Tibial nerve (tissue), 4 donors: Measurements from ENCODE around the gene CLIC5.

ENCODE experiments used
- EP300 ChIP-seq, 2 donors: sonication (generic); formaldehyde crosslinking; IDR thresholded peaks; one replicate each; pipeline ENCODE4 v1.6.1; 2017; ENCODE audit warnings: antibody characterized with exemption in 2 of 2, mild to moderate bottlenecking in 1 of 2
- POLR2A ChIP-seq, 2 donors: fragments of 450-650 bp; IDR thresholded peaks; one replicate each; pipeline ENCODE4 v1.6.1; 2017; ENCODE audit warnings: antibody characterized with exemption in 2 of 2, mild to moderate bottlenecking in 2 of 2, moderate library complexity in 2 of 2
- TF ChIP-seq, protein P1 (sequence below), 5 experiments: fragments of 200-600 bp in 3 of 5; fragments of 450-650 bp in 2 of 5; sonication (generic) in 3 of 5; IDR thresholded peaks; one replicate each; pipeline ENCODE4 v1.5.1; 2016 to 2019; ENCODE audit warnings: antibody characterized with exemption in 5 of 5, mild to moderate bottlenecking in 3 of 5, moderate library complexity in 2 of 5

DNA sequence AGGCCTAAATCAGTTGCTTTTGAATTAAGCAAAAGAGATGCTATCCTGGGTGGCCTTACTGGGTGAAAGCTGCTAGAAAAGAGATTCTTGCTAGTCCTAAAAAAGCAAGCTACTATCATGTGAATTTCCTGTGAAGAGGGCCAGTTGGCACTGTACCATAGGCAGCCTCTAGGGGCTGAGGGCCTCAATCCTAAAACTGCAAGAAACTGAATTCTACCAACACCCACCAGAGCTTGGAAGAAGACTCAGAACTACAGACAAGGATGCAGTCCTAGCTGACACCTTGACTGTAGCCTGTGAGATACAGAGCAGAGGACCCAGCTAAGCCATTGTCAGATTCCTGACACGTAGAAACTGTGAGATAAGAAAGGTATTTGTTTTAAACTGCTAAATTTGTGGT, 24.5 kb downstream of the CLIC5 start:
- TF ChIP-seq POLR2A (IDR thresholded peaks at IDR 0.05) (no peak), EP300 (IDR thresholded peaks at IDR 0.05) (no peak)
- TF ChIP-seq, protein P1, sequence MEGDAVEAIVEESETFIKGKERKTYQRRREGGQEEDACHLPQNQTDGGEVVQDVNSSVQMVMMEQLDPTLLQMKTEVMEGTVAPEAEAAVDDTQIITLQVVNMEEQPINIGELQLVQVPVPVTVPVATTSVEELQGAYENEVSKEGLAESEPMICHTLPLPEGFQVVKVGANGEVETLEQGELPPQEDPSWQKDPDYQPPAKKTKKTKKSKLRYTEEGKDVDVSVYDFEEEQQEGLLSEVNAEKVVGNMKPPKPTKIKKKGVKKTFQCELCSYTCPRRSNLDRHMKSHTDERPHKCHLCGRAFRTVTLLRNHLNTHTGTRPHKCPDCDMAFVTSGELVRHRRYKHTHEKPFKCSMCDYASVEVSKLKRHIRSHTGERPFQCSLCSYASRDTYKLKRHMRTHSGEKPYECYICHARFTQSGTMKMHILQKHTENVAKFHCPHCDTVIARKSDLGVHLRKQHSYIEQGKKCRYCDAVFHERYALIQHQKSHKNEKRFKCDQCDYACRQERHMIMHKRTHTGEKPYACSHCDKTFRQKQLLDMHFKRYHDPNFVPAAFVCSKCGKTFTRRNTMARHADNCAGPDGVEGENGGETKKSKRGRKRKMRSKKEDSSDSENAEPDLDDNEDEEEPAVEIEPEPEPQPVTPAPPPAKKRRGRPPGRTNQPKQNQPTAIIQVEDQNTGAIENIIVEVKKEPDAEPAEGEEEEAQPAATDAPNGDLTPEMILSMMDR (IDR thresholded peaks at IDR 0.05), result no peak
